Caco-2 (cell line): ENCODE results near the gene GALNT18. TPM values are rescaled to one million over a fixed set of nuclear protein-coding genes. Genes with fewer than 3 reads are reported as not detected.

Experiments
- BruUV-seq: library from RNA; stranded (reverse); fragments of 400-500 nt; replicated peaks from 2 replicates; lab custom pipeline; 2021; lab: Mats Ljungman, UMichigan
- CTCF ChIA-PET: fragments of 300-600 bp; sonication (Branson Sonifier 250); formaldehyde crosslinking; loops from one replicate; lab custom pipeline; 2022; ENCODE audit warnings: antibody characterized with exemption; lab: Charles Lee
- POLR2A ChIA-PET: fragments of 300-600 bp; sonication (Branson Sonifier 250); formaldehyde crosslinking; loops from one replicate; lab custom pipeline; 2022; ENCODE audit warnings: antibody characterized with exemption; lab: Charles Lee
- DNase-seq, 2 experiments: peaks; one replicate each; pipeline versions ENCODE4 v3.0.0 to v3.0.0-alpha.2; 2020 to 2022
- H3K27me3 ChIP-seq: replicated peaks from 2 replicates; pipeline ENCODE4 v1.6.0; 2011; ENCODE audit warnings: low read length; ENCODE audit not compliant: control insufficient read depth, insufficient read depth
- H3K36me3 ChIP-seq: 2 replicates; pipeline ENCODE4 v1.5.1; 2011; ENCODE audit warnings: low read length; ENCODE audit not compliant: control insufficient read depth, insufficient read depth
- H3K4me1 ChIP-seq: fragments of 250-450 bp; sonication (Bioruptor Pico); 2 replicates; pipeline ENCODE4 v1.5.1; 2020; ENCODE audit warnings: mild to moderate bottlenecking
- H3K4me3 ChIP-seq: 2 replicates; pipeline ENCODE4 v1.5.1; 2011; ENCODE audit warnings: low read depth, mild to moderate bottlenecking, control low read depth, low read length
- H3K9me3 ChIP-seq: fragments of 250-450 bp; sonication (Bioruptor Pico); 2 replicates; pipeline ENCODE4 v1.5.1; 2020; ENCODE audit warnings: mild to moderate bottlenecking, moderate library complexity
- H3K27ac Mint-ChIP-seq: one replicate; pipeline ENCODE4 v1.8.0; 2022; ENCODE audit warnings: mixed read lengths; ENCODE audit not compliant: unreplicated experiment
- H3K27me3 Mint-ChIP-seq: one replicate; pipeline ENCODE4 v1.8.0; 2022; ENCODE audit warnings: mixed read lengths; ENCODE audit not compliant: insufficient read depth, unreplicated experiment
- H3K36me3 Mint-ChIP-seq: one replicate; pipeline ENCODE4 v1.8.0; 2022; ENCODE audit warnings: mild to moderate bottlenecking, mixed read lengths; ENCODE audit not compliant: insufficient read depth, unreplicated experiment
- H3K4me1 Mint-ChIP-seq: one replicate; pipeline ENCODE4 v1.8.0; 2022; ENCODE audit warnings: low read depth, mixed read lengths; ENCODE audit not compliant: unreplicated experiment
- H3K4me3 Mint-ChIP-seq: one replicate; pipeline ENCODE4 v1.8.0; 2022; ENCODE audit warnings: mild to moderate bottlenecking, moderate library complexity, mixed read lengths; ENCODE audit not compliant: unreplicated experiment
- H3K9me3 Mint-ChIP-seq: one replicate; pipeline ENCODE4 v1.8.0; 2022; ENCODE audit warnings: mixed read lengths; ENCODE audit not compliant: unreplicated experiment
- intact Hi-C: fragments of 100-400 bp; cut with micrococcal nuclease; formaldehyde crosslinking; loops from one replicate; pipeline ENCODE4 v1.10.0; 2022; ENCODE audit not compliant: unreplicated experiment
- total RNA-seq: library from RNA; stranded (reverse); gene quantifications from 2 replicates; pipeline ENCODE4 v1.2.3, GENCODE V29; 2022
- TF ChIP-seq, protein P1 (sequence below), 2 experiments: fragments of 200-600 bp in 1 of 2; IDR thresholded peaks; 1 replicate in 1 of 2; 2 replicates in 1 of 2; pipeline versions ENCODE4 v1.5.1 to v1.8.0; 2011 to 2022; ENCODE audit warnings: antibody characterized with exemption in 1 of 2, control low read depth in 1 of 2, inconsistent platforms in 1 of 2, low read depth in 1 of 2, low read length in 1 of 2, mild to moderate bottlenecking in 1 of 2, moderate library complexity in 1 of 2; ENCODE audit not compliant: insufficient read depth in 1 of 2, severe bottlenecking in 1 of 2, unreplicated experiment in 1 of 2

The GALNT18 gene
- total RNA-seq, 1 experiment from 2014 or later = 0.43 TPM

DNA sequence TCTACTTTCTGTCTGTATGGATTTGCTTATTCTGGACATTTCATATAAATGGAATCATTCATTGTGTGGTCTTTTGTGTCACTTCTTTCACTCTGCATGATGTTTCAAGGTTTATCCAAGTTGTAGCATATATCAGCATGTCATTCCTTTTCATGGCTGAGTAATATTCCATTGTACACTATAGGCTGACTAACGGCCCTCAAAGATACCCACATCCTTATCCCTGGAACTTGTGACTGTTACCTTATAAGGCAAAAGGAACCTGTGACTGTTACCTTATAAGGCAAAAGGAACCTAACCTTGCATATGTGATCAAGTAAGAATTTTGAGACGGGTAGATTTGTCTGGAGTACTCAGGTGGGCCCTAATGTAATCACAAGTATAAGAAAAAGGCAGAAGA, 380.5 kb downstream of the GALNT18 start:
- TF ChIP-seq, protein P1, sequence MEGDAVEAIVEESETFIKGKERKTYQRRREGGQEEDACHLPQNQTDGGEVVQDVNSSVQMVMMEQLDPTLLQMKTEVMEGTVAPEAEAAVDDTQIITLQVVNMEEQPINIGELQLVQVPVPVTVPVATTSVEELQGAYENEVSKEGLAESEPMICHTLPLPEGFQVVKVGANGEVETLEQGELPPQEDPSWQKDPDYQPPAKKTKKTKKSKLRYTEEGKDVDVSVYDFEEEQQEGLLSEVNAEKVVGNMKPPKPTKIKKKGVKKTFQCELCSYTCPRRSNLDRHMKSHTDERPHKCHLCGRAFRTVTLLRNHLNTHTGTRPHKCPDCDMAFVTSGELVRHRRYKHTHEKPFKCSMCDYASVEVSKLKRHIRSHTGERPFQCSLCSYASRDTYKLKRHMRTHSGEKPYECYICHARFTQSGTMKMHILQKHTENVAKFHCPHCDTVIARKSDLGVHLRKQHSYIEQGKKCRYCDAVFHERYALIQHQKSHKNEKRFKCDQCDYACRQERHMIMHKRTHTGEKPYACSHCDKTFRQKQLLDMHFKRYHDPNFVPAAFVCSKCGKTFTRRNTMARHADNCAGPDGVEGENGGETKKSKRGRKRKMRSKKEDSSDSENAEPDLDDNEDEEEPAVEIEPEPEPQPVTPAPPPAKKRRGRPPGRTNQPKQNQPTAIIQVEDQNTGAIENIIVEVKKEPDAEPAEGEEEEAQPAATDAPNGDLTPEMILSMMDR (IDR thresholded peaks at IDR 0.05; ENCODE audit: insufficient read depth in 1 of 2, low read depth in 1 of 2, low read length in 1 of 2, severe bottlenecking in 1 of 2, unreplicated experiment in 1 of 2) = no peak
- Histone ChIP-seq H3K4me1 (no peaks in the 10 kb centered on the region), H3K4me3 (no peak overlapping the region), H3K36me3 (no peaks in the 10 kb centered on the region), H3K27me3 (no peaks in the 10 kb centered on the region; the same call in 1 of the 2 replicates), H3K9me3 (0 out of 2 replicates have a peak, but pooled peaks cover 5% of the 10 kb centered on the region)
- intact Hi-C loops = no loop called here
- no peak overlapping the region for H3K27ac Mint-ChIP-seq
- peaks cover under 1% of the 10 kb centered on the region for H3K9me3 Mint-ChIP-seq
- peaks cover 4% of the 10 kb centered on the region for H3K27me3 Mint-ChIP-seq
- no peak overlapping the region for H3K4me3 Mint-ChIP-seq
- H3K36me3 Mint-ChIP-seq = peaks cover 5% of the 10 kb centered on the region
- CTCF ChIA-PET = no interaction called here
- POLR2A ChIA-PET = no interaction called here
- no peaks in the 10 kb centered on the region for H3K4me1 Mint-ChIP-seq
- DNase-seq = no peak
- BruUV-seq = no TSS peak

DNA sequence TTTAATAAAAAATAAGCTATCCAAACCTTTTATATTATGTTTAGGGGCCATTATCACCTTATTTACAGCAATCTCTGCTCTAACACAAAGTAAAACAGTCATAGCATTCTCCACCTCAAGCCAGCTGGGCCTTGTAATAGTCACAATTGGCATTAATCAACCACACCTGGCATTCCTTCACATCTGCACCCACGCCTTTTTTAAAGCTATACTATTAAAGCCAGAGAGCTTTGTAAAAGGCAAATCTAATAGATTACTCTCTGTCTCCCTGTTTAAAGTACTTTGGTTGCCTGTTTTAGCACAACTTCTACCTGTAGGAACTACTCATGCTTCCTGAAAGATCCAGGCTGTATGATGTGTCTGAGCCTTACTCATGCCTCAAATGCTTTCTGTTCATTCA, 381.8 kb downstream of the GALNT18 start:
- Histone ChIP-seq H3K36me3 (no peaks in the 10 kb centered on the region), H3K4me1 (no peaks in the 10 kb centered on the region), H3K4me3 (no peak overlapping the region), H3K9me3 (0 out of 2 replicates have a peak, but pooled peaks cover 5% of the 10 kb centered on the region), H3K27me3 (no peaks in the 10 kb centered on the region; the same call in 1 of the 2 replicates)
- POLR2A ChIA-PET = interaction anchor here (0.6 kb wide), 1 partner anchor 1261 kb away, joined by 13 read pairs; no protein-coding TSS in a partner anchor
- peaks cover 4% of the 10 kb centered on the region for H3K27me3 Mint-ChIP-seq
- no peak for DNase-seq
- no peaks in the 10 kb centered on the region for H3K36me3 Mint-ChIP-seq
- H3K9me3 Mint-ChIP-seq = no peaks in the 10 kb centered on the region
- H3K27ac Mint-ChIP-seq = no peak overlapping the region
- TF ChIP-seq, protein P1 (IDR thresholded peaks at IDR 0.05; ENCODE audit: insufficient read depth in 1 of 2, low read depth in 1 of 2, low read length in 1 of 2, severe bottlenecking in 1 of 2, unreplicated experiment in 1 of 2) = no peak
- H3K4me1 Mint-ChIP-seq = no peaks in the 10 kb centered on the region
- intact Hi-C loops = no loop called here
- H3K4me3 Mint-ChIP-seq = no peak overlapping the region
- BruUV-seq = no TSS peak
- CTCF ChIA-PET = no interaction called here

DNA sequence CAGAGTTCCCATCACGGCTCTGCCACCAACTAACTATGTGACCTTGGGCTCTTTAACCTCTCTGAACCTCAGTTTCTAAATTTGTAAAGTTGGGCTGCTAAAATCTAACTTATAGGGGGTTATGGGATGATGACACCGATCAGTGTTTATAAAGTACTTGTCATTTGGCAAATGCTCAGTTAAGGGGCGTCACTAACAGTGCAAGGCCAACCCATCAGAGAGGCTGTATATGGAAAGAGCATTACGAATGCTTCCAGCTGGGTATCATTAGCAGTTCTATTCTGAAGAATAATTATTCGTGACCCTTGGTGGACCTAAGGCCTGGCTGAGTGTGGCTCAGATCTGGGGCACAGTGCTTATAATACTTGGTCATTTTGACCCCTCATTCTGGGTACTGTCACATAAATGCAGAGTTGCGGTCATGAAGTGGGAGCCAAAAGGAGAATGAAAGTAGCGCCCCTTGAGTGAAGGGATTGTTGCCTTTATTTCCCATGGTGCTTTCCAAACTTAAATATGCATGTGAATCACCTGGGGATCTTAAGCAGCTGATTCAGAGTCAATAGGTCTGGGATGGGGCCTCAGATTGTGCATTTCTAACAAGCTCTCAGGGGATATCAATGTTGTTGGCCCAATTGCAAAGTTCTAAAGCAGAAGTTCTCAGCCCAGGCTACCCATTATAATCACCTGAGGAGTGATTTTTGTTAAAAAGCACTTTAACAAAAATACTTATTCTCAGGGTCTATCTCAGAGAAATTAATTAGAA, 384.6 kb downstream of the GALNT18 start:
- no peaks in the 10 kb centered on the region for H3K36me3 ChIP-seq
- intact Hi-C loops = no loop called here
- POLR2A ChIA-PET = no interaction called here
- no peaks in the 10 kb centered on the region for H3K27me3 ChIP-seq
- H3K9me3 ChIP-seq = 0 out of 2 replicates have a peak, but pooled peaks cover 5% of the 10 kb centered on the region
- Mint-ChIP-seq H3K27ac (no peak overlapping the region), H3K4me3 (no peak overlapping the region), H3K36me3 (no peaks in the 10 kb centered on the region), H3K4me1 (no peaks in the 10 kb centered on the region), H3K9me3 (no peaks in the 10 kb centered on the region), H3K27me3 (peaks cover 11% of the 10 kb centered on the region)
- no TSS peak for BruUV-seq
- no peak for DNase-seq
- no peak overlapping the region for H3K4me3 ChIP-seq
- CTCF ChIA-PET = no interaction called here
- TF ChIP-seq, protein P1 (IDR thresholded peaks at IDR 0.05; ENCODE audit: insufficient read depth in 1 of 2, low read depth in 1 of 2, low read length in 1 of 2, severe bottlenecking in 1 of 2, unreplicated experiment in 1 of 2) = no peak
- no peaks in the 10 kb centered on the region for H3K4me1 ChIP-seq
